ENCODE measurements around the gene TLK1. TPM values are rescaled to one million over a fixed set of nuclear protein-coding genes. Genes with fewer than 3 reads are reported as not detected.

Gene TLK1
- total and polyA plus RNA-seq, 2 donors (not counting 1 experiment from before 2014, with no cell fraction given): 23.5 to 29.9 TPM

- TF ChIP-seq EZH2 (IDR thresholded peaks at IDR 0.05; ENCODE audit: low read length, missing control alignments) (no peak), CTCF (conservative IDR thresholded peaks at IDR 0.05 in 1 of 2, IDR thresholded peaks at IDR 0.05 in 1 of 2; ENCODE audit: low read depth in 1 of 2, low read length in 2 of 2) (no peak)
- no peak for DNase-seq (ENCODE audit: low read depth in 2 of 2)
- peaks cover 3% of the 10 kb centered on the region for H3K4me1 ChIP-seq (ENCODE audit: control insufficient read depth, extremely low read depth, insufficient read depth, low read length)
- no peak overlapping the region for H3K27ac ChIP-seq (ENCODE audit: insufficient read depth, low read length)
- no peak overlapping the region for H3K4me2 ChIP-seq (ENCODE audit: extremely low read depth, insufficient read depth, low read length)
- H3K27me3 ChIP-seq (ENCODE audit: control insufficient read depth, insufficient read depth, low read length): no peaks in the 10 kb centered on the region
- H4K20me1 ChIP-seq (ENCODE audit: control insufficient read depth, extremely low read depth, insufficient read depth, low read length): no peaks in the 10 kb centered on the region
- H3K4me3 ChIP-seq (replicated peaks in 1 of 4; ENCODE audit: control extremely low read depth in 1 of 4, insufficient read depth in 1 of 4, low read depth in 3 of 4, low read length in 4 of 4): no peak overlapping the region
- H2AFZ ChIP-seq (ENCODE audit: low read length): no peak overlapping the region
- H3K79me2 ChIP-seq (ENCODE audit: control insufficient read depth, insufficient read depth, low read length): peaks cover 83% of the 10 kb centered on the region
- no peak overlapping the region for H3K9ac ChIP-seq (ENCODE audit: insufficient read depth, low read length)
- no peaks in the 10 kb centered on the region for H3K9me3 ChIP-seq (ENCODE audit: control insufficient read depth, insufficient read depth, low read depth, low read length)
- H3K36me3 ChIP-seq (ENCODE audit: control insufficient read depth, insufficient read depth, low read length): no peaks in the 10 kb centered on the region
Observed at GRCh38 chr2:171146071-171146470, 14.6 kb downstream of the TLK1 start.

GRCh38 chr2:171143670-171144062, 17.0 kb downstream of the TLK1 start:
- no peaks in the 10 kb centered on the region for H3K9me3 ChIP-seq (ENCODE audit: control insufficient read depth, insufficient read depth, low read depth, low read length)
- H3K79me2 ChIP-seq (ENCODE audit: control insufficient read depth, insufficient read depth, low read length): peaks cover 84% of the 10 kb centered on the region
- no peaks in the 10 kb centered on the region for H3K36me3 ChIP-seq (ENCODE audit: control insufficient read depth, insufficient read depth, low read length)
- no peak overlapping the region for H3K4me2 ChIP-seq (ENCODE audit: extremely low read depth, insufficient read depth, low read length)
- H4K20me1 ChIP-seq (ENCODE audit: control insufficient read depth, extremely low read depth, insufficient read depth, low read length): no peaks in the 10 kb centered on the region
- no peak for TF ChIP-seq CTCF (conservative IDR thresholded peaks at IDR 0.05 in 1 of 2, IDR thresholded peaks at IDR 0.05 in 1 of 2; ENCODE audit: low read depth in 1 of 2, low read length in 2 of 2)
- TF ChIP-seq EZH2 (IDR thresholded peaks at IDR 0.05; ENCODE audit: low read length, missing control alignments): no peak
- H3K27me3 ChIP-seq (ENCODE audit: control insufficient read depth, insufficient read depth, low read length): no peaks in the 10 kb centered on the region
- H3K27ac ChIP-seq (ENCODE audit: insufficient read depth, low read length): no peak overlapping the region
- H3K4me3 ChIP-seq (replicated peaks in 1 of 4; ENCODE audit: control extremely low read depth in 1 of 4, insufficient read depth in 1 of 4, low read depth in 3 of 4, low read length in 4 of 4): no peak overlapping the region
- no peak overlapping the region for H2AFZ ChIP-seq (ENCODE audit: low read length)
- no peak overlapping the region for H3K9ac ChIP-seq (ENCODE audit: insufficient read depth, low read length)
- DNase-seq (ENCODE audit: low read depth in 2 of 2): no peak
- peaks cover 3% of the 10 kb centered on the region for H3K4me1 ChIP-seq (ENCODE audit: control insufficient read depth, extremely low read depth, insufficient read depth, low read length)

GRCh38 chr2:171142398-171142797, 18.3 kb downstream of the TLK1 start:
- Histone ChIP-seq H3K27ac (ENCODE audit: insufficient read depth, low read length) (no peak overlapping the region), H3K9me3 (ENCODE audit: control insufficient read depth, insufficient read depth, low read depth, low read length) (no peaks in the 10 kb centered on the region), H3K9ac (ENCODE audit: insufficient read depth, low read length) (no peak overlapping the region), H4K20me1 (ENCODE audit: control insufficient read depth, extremely low read depth, insufficient read depth, low read length) (no peaks in the 10 kb centered on the region), H3K79me2 (ENCODE audit: control insufficient read depth, insufficient read depth, low read length) (peaks cover 79% of the 10 kb centered on the region), H3K4me3 (replicated peaks in 1 of 4; ENCODE audit: control extremely low read depth in 1 of 4, insufficient read depth in 1 of 4, low read depth in 3 of 4, low read length in 4 of 4) (no peak overlapping the region), H3K4me1 (ENCODE audit: control insufficient read depth, extremely low read depth, insufficient read depth, low read length) (peaks cover 3% of the 10 kb centered on the region), H2AFZ (ENCODE audit: low read length) (no peak overlapping the region), H3K27me3 (ENCODE audit: control insufficient read depth, insufficient read depth, low read length) (no peaks in the 10 kb centered on the region), H3K4me2 (ENCODE audit: extremely low read depth, insufficient read depth, low read length) (no peak overlapping the region), H3K36me3 (ENCODE audit: control insufficient read depth, insufficient read depth, low read length) (no peaks in the 10 kb centered on the region)
- no peak for TF ChIP-seq EZH2 (IDR thresholded peaks at IDR 0.05; ENCODE audit: low read length, missing control alignments)
- TF ChIP-seq CTCF (conservative IDR thresholded peaks at IDR 0.05 in 1 of 2, IDR thresholded peaks at IDR 0.05 in 1 of 2; ENCODE audit: low read depth in 1 of 2, low read length in 2 of 2): no peak
- DNase-seq (ENCODE audit: low read depth in 2 of 2): no peak

Data from fibroblast of lung (primary cell).